Measurements from ENCODE around the gene MED8.

Gene MED8

DNA sequence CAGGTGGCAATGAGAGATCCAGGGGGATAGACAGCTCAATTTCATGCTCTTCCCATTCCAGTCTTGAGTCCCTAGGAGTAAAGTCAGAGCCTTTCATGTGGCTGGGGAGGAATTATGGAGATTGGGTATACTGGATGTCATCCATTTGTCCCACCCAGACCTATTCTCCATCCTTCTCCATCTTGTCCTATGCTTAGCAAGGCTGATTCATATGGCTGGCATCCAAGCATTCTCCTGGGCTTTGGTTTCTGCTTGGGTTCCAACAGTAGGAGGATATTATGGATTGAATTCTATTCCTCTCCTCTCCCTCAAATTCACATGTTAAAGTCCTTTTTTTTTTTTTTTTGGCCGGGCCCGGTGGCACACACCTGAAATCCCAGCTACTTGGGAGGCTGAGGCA, 34.7 kb downstream of the MED8 start:
- H3K4me3 ChIP-seq (ENCODE audit: control insufficient read depth, low read depth, low read length): no peak overlapping the region
- no peak for DNase-seq (ENCODE audit: low read depth)
- TF ChIP-seq, protein P1, sequence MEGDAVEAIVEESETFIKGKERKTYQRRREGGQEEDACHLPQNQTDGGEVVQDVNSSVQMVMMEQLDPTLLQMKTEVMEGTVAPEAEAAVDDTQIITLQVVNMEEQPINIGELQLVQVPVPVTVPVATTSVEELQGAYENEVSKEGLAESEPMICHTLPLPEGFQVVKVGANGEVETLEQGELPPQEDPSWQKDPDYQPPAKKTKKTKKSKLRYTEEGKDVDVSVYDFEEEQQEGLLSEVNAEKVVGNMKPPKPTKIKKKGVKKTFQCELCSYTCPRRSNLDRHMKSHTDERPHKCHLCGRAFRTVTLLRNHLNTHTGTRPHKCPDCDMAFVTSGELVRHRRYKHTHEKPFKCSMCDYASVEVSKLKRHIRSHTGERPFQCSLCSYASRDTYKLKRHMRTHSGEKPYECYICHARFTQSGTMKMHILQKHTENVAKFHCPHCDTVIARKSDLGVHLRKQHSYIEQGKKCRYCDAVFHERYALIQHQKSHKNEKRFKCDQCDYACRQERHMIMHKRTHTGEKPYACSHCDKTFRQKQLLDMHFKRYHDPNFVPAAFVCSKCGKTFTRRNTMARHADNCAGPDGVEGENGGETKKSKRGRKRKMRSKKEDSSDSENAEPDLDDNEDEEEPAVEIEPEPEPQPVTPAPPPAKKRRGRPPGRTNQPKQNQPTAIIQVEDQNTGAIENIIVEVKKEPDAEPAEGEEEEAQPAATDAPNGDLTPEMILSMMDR (IDR thresholded peaks at IDR 0.05; ENCODE audit: control insufficient read depth, insufficient read depth, low read depth, low read length, missing control alignments): no peak

DNA sequence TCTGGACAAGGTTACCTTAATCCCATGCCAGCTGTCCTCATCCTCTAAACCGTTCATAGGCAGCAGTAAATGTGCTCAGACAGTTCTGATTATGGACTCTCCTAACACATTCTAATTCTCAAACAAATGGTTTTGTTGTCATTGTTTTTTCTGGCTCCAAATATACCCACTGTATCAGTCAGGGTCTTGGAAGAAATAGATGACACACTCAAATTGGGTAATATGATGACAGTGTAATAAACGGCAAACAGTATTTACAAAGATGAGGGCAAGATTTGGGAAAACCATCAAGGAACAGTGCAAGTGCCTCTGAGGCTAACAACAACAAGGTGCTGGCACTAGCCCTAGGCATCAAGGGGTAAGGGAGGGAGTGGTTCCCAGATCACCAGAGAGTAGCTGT, 35.1 kb downstream of the MED8 start:
- no peak for DNase-seq (ENCODE audit: low read depth)
- H3K4me3 ChIP-seq (ENCODE audit: control insufficient read depth, low read depth, low read length): no peak overlapping the region
- TF ChIP-seq, protein P1 (IDR thresholded peaks at IDR 0.05; ENCODE audit: control insufficient read depth, insufficient read depth, low read depth, low read length, missing control alignments): no peak

DNA sequence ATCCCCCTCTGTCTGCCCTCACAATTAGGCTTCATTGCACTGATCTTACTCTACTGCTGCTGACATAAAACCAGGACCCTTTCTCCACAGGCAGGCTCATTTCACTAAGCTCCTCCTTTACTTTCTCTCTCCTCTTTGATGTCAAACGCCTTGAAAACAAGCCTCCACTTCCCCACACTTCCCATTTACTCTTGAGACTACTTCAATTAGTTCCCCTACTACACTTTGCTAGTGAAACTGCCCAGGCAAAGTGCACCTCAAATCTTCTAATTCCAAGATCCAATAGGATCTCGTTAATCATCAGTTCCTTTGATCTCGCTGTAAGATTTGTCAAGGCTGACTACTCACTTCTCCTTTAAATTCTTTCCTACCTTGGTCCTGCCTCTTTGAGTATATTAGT, 36.7 kb downstream of the MED8 start:
- DNase-seq (ENCODE audit: low read depth): no peak
- no peak overlapping the region for H3K4me3 ChIP-seq (ENCODE audit: control insufficient read depth, low read depth, low read length)
- TF ChIP-seq, protein P1 (IDR thresholded peaks at IDR 0.05; ENCODE audit: control insufficient read depth, insufficient read depth, low read depth, low read length, missing control alignments): no peak

DNA sequence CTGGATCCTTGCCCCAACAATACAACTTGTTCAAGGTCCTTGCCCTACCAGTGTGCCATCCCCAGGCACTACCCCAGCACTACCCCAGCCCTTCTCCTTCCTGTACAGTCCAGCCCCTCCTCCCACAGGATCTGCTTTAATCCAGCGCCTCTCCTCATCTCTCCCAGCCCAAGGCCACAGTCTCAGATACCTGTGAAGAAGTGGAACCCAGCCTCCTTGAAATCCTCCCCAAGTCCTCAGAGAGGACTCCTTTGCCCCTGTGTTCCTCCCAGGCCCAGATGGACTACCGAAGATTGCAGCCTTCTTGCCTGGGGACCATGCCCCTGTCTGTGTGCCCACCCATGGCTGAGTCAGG, 37.3 kb downstream of the MED8 start:
- no peak for DNase-seq (ENCODE audit: low read depth)
- TF ChIP-seq, protein P1 (IDR thresholded peaks at IDR 0.05; ENCODE audit: control insufficient read depth, insufficient read depth, low read depth, low read length, missing control alignments): no peak
- H3K4me3 ChIP-seq (ENCODE audit: control insufficient read depth, low read depth, low read length): no peak overlapping the region

DNA sequence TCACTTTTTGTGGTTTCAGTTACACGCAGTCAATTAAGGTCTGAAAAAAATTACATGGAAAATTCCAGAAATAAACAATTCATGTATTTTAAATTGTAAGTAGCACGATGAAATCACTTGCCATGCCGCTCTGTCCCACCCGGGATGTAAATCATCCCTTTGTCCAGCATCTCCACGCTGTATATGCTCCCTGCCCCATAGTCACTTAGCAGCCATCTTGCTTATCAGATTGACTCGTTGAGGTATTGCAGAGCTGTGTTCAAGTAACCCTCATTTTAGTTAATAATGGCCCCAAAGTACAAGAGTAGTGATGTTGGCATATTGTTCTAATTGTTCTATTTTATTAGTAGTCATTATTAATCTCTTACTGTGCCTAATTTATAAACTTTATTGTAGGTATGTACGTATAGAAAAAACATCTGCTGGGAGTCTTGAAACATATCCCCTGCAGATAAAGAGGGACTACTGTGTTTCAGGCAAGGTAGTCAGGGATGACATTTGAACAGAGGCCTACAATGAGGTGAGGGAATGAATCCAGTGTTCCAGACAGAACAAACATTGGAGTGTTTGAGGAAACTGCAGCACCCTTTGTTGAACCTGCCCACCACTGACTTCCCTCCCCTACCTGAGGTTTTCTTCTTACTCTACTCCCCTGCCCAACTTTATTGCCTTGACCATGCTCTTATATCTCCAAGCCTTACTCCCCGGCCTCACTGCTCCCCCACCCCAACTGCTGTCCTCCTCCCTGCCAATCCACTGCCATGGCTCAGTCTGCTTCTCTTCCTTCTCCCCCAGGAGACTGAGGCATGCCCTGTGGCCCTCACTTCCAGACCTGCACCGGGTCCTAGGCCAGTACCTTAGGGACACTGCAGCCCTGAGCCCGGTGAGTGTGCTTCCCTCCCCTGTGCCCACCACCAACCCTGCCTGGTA, 37.9 kb downstream of the MED8 start:
- no peak overlapping the region for H3K4me3 ChIP-seq (ENCODE audit: control insufficient read depth, low read depth, low read length)
- no peak for DNase-seq (ENCODE audit: low read depth)
- TF ChIP-seq, protein P1 (IDR thresholded peaks at IDR 0.05; ENCODE audit: control insufficient read depth, insufficient read depth, low read depth, low read length, missing control alignments): no peak

DNA sequence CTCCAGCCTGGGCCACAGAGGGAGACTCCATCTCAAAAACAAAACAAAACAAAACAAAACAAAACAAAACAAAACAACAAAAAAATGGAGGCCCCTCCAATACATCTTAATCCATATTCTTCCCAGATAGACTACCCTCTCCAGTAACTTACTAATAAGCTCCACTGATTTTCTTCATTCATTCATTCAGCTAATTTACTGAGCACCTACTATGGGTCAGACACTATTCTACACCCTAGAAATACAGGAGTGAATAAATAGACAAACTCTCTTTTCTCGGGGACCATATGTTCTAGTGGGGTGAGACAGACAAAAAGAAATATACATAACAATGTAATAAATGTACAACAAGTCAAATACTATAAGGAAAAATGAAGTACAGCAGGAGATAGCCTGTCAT, 38.6 kb downstream of the MED8 start:
- TF ChIP-seq, protein P1 (IDR thresholded peaks at IDR 0.05; ENCODE audit: control insufficient read depth, insufficient read depth, low read depth, low read length, missing control alignments): no peak
- DNase-seq (ENCODE audit: low read depth): no peak
- no peak overlapping the region for H3K4me3 ChIP-seq (ENCODE audit: control insufficient read depth, low read depth, low read length)

Measured in AG09309 (cell line).